CD4-positive, alpha-beta T cell treated with Interleukin-1 beta for 1 hour (primary cell): ENCODE data around the gene PPP1R12A.
A peak's percentile ranks its signal among the peaks of the same experiment; 100 is the strongest.
"Not testable (repeated sequence)": the region's sequence is repeated elsewhere in the genome, so short reads cannot be mapped to it uniquely, and the experiment has no call there.

Experiments used
- DNase-seq, 2 donors: peaks; one replicate each; pipeline ENCODE4 v3.0.0-alpha.2; 2020 to 2022

PPP1R12A gene

GRCh38 chr12:79935021-79935623 is at the start of gene PPP1R12A:
TSS of gene PPP1R12A (minus strand) at chr12:79935097. CDS start at chr12:79934931, 166 bp downstream.
- DNase-seq = peak; percentile 94

GRCh38 chr12:79983986-79984620 is 49.2 kb upstream of the PPP1R12A start:
- DNase-seq = no peak

GRCh38 chr12:79983492-79983891 is 48.6 kb upstream of the PPP1R12A start:
- DNase-seq = no peak

GRCh38 chr12:79982086-79983062 is 47.5 kb upstream of the PPP1R12A start:
- DNase-seq = no peak

GRCh38 chr12:79978692-79979091 is 43.8 kb upstream of the PPP1R12A start:
- no peak for DNase-seq

GRCh38 chr12:79977856-79978460 is 43.1 kb upstream of the PPP1R12A start:
- DNase-seq = not testable (repeated sequence)

- DNase-seq = no peak
Observed at GRCh38 chr12:79975143-79975542, 40.2 kb upstream of the PPP1R12A start.

- no peak for DNase-seq
Observed at GRCh38 chr12:79973801-79974200, 38.9 kb upstream of the PPP1R12A start.

- no peak for DNase-seq
Observed at GRCh38 chr12:79964100-79964627, 29.3 kb upstream of the PPP1R12A start.

GRCh38 chr12:79961411-79961810 is 26.5 kb upstream of the PPP1R12A start:
- no peak for DNase-seq

- no peak for DNase-seq
Observed at GRCh38 chr12:79959484-79959883, 24.6 kb upstream of the PPP1R12A start.

- no peak for DNase-seq
Observed at GRCh38 chr12:79956896-79957295, 22.0 kb upstream of the PPP1R12A start.

- DNase-seq = no peak
Observed at GRCh38 chr12:79955561-79955960, 20.7 kb upstream of the PPP1R12A start.

- DNase-seq = no peak
Observed at GRCh38 chr12:79954037-79954610, 19.2 kb upstream of the PPP1R12A start.

- DNase-seq = no peak
Observed at GRCh38 chr12:79949098-79949497, 14.2 kb upstream of the PPP1R12A start.

- DNase-seq = no peak
Observed at GRCh38 chr12:79945433-79945832, 10.5 kb upstream of the PPP1R12A start.

GRCh38 chr12:79944565-79944964 is 9.7 kb upstream of the PPP1R12A start:
- DNase-seq = no peak

- DNase-seq = not testable (repeated sequence)
Observed at GRCh38 chr12:79942846-79943245, 7.9 kb upstream of the PPP1R12A start.

GRCh38 chr12:79939728-79940310 is 4.9 kb upstream of the PPP1R12A start:
- DNase-seq = no peak

- DNase-seq = no peak
Observed at GRCh38 chr12:79938843-79939242, 3.9 kb upstream of the PPP1R12A start.

- no peak for DNase-seq
Observed at GRCh38 chr12:79936670-79937069, 1.8 kb upstream of the PPP1R12A start.
